CD4-positive, alpha-beta T cell treated with Interleukin-4 for 4 hours (primary cell): ENCODE results near the gene CTNNBIP1.

Source experiments
- DNase-seq: peaks from one replicate; pipeline ENCODE4 v3.0.0-alpha.2; 2020

Gene CTNNBIP1

DNA sequence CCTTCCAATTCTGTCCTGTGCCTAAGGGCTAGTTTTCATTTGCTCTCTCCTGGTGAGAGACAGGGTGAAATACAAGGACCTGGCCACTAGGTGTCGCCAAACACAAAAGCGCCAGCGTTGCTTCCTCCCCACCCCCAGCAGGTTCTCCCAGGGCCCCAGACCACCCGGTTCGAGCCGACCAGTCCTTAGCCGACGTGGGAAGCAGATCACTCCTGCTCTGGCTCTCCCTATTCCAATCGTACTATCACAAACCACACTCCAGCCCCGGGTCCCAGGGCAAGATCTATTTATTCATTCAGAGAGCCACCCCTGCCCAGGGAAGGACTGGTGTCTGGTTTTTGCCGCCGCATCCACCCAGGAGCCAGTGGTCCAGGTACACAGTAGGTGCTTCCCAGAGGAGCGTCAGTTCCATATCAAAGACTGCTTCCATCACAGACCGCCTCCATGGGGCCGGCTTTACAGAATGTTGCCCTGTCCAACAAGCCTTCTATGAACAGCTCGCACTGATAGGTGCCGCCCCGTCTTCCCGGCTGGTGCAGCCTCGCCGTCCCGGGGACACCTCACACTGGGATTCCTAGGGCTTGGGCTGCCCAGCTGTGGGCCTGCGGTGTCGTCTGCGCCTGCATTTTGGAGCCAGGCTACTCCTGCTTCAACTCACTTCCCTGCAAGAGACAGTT, 35.0 kb downstream of the CTNNBIP1 start:
- DNase-seq, result peak; percentile 71

DNA sequence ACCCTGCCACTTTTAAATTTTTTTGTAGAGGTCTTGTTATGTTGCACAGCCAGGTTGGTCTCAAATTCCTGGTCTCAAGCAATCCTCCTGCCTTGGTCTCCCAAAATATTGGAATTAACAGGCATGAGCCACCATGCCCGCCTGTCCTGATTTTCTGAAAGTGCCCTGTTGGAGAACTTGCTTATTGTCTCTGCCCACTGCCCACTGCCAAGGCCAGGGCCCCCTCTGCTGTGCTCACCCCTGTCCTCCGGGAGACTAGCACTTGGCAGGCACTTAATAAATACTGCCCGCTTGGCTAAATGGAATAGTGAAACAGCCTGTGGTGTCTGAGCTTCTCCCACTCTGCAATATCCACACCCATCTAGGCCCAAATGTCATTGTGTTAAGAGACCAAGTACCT, 35.7 kb downstream of the CTNNBIP1 start:
- DNase-seq, result no peak

DNA sequence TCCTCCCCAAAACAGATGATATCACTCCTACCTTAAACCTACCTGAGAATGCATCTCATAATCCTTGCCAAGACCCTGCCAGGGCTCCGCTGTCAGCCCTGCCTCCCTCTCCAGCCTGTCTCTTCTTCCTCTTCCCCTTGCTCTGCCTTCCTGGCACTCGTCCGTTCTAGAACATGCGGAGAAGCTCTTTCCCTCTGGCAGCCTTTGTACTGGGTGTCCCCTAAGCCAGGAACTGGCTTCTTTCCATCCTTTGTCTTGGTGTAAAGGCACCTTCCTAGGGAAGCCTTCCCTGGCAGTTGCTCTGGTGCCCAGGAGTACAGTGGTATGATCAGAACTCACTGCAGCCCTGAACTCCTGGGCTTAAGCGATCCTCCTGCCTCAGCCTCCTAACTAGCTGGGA, 36.1 kb downstream of the CTNNBIP1 start:
- DNase-seq, result no peak

DNA sequence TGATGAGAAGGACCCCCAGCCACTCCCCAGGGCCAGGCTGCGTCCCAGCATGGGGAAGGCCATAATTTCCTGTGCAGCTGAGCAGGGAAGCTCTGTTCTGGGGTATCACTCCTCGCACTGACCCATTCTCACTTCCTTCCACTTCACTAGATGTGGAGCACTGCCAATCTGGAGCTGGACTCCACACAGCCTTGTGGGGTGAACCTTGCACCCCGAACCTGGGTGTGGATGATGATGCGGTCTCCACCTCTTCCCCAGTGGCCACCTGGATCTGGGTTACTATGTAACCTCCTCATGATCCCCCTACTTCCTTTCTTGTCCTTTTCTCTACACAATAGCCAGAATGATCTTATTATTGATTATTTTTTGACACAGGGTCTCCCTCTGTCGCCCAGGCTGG, 36.7 kb downstream of the CTNNBIP1 start:
- DNase-seq, result no peak

DNA sequence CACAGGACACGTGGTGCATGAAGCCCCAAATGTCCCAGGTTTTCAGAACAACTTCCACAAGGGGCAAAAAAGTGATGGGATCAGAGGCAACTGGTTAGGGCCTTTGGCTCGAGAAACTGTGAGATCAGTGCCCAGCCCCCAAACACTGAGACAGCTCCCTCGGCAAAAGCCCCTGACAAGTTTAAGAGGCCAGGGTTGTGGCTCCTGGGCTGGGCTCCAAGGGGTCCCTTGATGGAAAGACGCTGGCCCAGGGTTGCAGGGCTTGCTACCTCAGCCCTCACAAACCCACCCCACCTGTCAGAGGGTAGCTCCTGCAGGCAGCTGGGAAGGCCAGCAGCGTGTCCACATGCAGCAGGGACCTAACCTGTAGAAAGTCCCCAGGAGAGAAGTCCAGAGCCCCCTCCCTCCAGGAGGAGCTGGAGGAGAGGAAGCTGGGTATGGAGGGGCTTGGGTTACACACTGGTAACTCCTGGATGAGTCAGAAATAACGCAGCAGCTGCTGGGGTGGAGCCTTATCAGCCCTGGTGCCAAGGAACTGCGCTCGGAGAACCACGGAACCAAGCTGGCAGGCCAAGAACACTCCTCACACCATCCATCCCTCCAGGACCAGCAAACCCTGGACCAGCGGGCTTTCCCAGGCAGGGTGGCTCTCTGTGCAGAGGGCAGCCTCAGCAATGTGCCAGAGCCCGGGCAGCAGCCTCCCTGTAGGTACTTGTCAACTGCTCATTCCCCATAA, 37.5 kb downstream of the CTNNBIP1 start:
- DNase-seq, result no peak

DNA sequence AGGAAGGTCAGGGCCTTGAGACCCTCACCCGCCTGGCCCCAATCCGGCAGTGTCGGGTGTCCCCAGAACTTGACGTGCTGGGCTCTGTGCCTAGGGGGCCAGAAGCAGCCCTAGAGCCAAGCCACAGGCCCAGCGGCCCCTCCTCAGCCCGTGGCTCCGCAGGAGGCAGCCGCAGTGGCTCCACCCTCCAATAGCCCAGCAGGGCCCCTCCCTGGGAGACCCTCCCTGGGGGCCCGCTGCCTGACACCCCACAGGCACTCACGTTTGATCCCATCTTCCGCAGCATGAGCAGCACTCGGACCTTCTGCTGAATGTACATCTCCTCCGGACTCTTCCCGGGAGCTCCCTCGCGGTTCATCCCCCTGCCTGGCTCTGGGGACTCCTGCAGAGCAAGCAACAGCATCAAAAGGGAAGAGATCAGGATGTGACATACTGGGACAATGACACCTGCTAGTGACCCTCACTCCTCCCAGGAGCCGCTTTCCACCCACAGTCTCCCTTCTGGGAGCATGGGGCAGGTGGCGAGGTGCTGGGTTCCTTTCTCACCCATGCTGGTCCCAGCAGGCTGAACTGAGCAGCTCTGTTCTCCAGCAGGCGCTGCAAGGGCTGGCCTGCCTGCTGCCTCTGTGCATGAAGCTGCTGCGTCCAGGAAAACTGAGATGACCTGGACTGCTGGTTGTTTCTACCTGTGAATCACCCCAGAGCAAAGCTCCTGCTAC, 38.2 kb downstream of the CTNNBIP1 start:
- no peak for DNase-seq

DNA sequence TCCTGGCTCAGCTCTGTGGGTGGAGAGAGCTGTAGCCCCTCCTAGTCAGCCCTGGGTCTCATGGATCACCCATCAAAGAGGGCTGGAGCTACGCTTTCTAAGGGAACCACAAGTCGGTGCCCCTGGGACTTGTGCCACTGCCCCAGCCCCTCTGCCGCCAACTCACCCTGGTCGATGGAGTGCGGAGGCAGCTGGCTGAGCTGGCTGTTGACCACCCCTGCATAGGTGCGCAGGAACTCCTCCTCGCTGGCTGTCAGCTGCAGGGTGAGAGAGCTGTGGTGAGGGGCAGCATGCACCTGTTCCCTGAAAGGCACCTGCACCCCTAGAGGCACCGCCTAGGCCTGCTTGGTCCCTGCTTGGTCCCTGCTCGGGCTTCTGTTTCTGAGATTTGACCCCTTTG, 39.0 kb downstream of the CTNNBIP1 start:
- no peak for DNase-seq

DNA sequence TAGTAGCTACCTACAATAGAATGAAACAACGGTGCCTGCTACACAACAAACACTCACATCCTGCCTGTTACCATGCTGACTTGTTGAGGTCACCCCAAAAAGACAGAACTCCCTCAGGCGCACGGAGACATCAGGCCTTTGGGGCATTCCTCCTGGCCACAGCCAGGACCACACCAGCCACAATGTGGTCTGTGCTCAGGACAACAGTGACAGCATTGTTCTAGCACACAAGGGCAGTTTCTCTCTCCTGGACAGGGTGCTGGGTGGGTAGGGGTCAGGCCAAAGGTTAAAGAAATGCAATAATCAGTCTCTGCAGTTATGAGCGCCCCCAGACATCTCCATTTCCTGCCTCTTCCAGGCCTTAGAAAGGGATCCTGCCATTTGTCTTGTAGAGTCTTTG, 39.5 kb downstream of the CTNNBIP1 start:
- DNase-seq, result no peak

DNA sequence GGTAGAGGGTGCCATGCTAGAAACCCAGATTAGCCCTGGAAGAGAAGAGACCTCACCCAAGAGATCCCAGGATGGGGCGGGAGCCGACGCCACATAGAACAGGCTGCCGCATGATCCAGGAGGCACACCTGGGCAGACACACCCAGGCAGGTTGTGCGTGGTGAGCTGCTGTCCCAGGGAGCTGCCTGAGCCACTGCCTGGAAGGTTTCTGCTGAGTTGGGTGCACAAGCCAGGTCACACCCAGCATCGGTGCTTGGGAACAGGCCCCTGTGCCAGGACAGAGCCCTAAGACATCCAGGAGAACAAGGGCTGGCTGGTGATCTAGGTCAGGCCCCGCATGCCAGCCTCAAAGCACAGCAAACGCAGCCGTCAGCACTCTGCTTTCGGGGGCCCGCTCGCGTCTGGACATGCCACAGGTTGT, 40.2 kb downstream of the CTNNBIP1 start:
- no peak for DNase-seq

DNA sequence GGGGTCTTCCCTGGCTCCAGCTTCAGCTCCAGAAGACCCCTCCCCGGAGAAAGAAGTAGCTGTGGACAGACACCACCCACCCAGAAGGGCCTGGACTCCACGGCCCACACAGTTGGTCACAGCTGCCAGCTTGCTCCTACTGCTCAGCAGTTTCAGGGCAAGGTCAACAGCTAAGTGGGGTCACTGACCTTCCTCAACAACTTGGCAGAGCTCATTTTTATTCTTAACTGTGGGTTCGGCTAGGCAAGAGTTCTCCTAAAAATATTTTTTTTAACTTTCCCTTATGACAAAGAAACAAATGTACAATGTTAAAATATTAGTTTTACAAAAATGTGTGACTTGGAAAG, 41.9 kb downstream of the CTNNBIP1 start:
- no peak for DNase-seq

DNA sequence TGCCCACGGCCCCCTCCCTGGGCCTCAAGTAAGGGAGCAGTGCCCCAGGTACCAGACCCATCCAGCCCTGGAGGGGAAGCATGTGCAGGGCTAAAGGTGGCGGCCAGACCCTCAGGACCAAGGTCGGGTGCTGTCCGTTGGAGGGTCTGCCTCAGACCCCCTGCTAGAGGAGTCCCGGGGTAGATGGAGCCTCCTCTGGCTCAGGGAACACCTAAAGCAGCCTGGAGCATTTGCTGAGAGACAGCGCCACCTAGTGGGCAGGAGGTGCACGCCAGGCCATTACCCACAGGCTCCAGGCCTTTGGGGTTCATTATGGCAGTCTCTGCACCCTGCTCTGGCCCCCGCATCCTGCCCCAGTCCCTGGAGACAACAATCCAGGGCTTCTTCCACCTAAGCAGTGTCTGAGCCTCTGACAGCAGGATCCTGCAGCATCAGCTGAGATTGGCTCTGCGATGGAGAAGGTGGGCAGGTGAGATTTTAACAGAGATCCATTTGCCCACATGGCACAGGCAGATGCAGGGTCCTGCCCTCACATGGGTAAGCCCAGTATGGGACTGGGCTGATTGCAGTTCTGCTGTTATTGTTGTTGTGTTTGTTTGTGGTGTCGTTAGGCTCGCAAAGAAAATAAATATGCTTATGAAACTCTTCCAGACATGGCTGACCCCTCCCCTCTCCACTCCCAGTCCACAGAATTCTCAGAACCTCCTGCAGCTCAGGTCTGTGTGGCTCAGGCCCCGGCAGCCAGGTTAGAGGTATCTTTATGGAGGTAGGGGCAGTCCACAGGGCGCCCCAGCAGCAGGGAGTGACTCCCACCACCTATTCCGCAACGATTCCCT, 42.4 kb downstream of the CTNNBIP1 start:
- peak; percentile 81 for DNase-seq

DNA sequence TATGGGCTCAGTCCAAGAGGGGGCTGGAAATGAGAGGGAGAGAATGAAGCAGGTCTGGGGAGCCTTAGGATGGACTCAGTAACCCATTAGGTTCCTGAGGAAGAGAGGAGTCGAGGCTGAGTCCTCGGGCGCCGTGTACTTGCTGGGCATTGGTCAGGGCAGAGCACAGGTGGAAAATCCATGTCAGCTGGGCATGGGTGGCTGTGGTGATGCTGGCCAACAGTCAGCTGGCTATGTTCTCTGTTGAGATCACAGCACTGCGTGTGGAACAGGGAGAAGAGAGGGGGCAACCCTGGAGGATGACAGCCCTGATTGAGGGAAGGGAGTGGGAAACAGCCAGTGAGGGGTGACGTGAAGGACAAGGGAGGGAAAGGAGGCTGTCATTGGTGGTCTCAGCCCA, 43.2 kb downstream of the CTNNBIP1 start:
- no peak for DNase-seq

DNA sequence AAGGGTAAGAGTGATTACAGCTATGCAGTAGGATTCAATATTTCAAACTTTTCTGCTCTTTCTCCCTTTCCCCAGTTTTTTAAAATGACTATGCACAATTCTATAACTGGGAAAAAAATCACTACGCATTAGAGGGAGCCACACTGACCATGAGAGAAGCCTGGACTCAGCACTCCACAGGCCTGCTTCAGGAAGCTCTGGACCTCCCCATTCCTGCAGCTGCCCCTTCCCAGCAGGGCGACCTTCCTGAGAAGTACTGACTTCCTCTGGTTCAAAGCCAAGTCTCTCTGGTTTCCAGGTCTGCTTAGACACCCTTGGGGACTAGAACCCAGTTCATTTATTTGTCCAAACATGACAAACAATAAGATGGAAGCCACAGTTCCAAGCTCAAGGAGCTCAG, 44.3 kb downstream of the CTNNBIP1 start:
- no peak for DNase-seq

DNA sequence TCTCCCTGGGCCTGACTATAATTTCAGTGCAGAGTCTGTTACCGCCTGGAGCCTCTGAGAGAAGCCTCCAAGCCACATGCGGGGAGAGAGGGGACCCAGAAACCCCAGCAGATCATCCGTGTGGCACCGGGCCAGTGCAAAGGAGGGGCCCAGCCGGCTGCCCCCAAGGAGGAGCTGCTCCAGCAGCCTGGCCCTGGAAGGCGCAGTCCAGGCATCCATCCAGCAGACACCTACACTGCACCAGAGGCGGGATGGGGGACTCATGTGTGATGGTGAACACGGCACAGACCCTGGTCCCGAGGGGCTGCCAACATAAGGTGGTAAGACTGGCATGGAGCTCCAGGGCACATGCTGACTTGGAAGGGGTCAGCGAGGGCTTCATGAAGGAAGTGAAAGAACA, 46.7 kb downstream of the CTNNBIP1 start:
- DNase-seq, result no peak

DNA sequence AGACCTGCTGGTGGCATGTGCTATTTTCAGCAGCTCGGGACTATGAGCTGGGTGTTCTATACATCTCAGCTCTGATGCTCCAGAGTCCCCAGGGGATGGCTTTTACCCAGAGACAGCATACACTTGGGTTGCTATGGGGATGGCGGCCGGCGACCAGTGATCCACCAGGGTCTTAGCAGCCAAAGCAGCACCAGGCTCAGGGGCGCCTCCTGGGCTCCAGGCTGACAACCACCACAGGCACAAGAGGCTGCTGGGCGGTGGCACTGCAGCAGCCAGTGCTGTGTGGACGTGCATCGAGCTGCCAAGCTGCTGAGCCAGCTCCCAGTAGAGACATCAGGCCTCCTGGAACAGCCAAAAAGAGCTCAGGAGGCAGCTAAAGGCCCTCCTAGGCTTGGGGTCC, 48.7 kb downstream of the CTNNBIP1 start:
- DNase-seq, result no peak

DNA sequence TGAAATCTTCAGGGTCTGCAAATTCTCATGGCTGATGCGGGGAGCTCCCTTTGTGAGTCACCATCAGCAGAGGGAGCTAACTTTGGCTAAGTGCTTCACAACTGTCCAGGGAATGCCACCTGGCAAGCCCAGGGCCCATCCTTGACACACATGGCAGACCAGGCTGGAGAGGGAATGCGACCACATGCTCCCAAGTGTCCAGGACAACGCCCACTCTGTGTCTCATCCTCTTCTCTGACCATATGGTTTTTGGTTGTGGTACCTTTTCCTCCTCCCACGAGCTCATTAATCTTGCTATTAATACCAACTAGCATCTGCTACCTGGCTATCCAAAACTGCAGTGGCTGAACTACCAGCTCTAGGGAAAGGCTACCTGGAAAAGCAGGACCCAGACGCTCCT, 49.2 kb downstream of the CTNNBIP1 start:
- DNase-seq, result no peak

DNA sequence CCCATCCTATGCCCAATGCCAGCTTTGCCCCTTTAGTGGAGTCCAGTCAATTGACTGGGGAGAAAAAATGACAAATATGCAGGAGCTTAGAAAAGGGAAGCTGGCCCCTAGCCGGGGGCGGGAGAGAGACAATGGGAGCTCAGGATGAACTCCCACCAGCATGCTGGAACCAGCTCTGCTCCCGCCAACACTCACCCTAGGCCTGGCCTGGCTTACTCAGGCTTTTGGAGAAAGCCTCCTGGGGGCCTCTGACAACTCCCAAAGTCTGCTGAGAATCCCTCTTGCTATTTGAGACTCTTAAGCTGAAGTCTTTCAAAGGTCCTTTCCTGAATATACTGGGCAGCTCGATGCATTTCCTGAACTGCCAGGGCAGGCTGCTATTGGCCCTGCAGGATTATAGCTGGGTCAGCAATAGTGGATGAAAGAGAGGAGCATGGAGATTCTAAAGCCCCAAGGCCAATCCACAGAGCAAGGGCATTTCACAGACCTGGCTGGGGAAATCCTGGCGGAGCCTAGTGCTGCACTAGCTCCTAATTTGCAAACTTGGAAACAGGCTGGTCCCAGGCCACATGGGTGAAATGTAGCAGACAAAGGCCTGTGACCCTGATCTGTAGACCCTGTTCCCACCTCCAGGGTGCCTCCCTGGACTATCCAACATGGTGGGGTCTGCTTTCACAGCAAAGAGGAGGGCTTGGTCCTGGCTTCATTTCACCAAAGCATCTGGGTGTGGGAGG, 50.6 kb downstream of the CTNNBIP1 start:
- no peak for DNase-seq

DNA sequence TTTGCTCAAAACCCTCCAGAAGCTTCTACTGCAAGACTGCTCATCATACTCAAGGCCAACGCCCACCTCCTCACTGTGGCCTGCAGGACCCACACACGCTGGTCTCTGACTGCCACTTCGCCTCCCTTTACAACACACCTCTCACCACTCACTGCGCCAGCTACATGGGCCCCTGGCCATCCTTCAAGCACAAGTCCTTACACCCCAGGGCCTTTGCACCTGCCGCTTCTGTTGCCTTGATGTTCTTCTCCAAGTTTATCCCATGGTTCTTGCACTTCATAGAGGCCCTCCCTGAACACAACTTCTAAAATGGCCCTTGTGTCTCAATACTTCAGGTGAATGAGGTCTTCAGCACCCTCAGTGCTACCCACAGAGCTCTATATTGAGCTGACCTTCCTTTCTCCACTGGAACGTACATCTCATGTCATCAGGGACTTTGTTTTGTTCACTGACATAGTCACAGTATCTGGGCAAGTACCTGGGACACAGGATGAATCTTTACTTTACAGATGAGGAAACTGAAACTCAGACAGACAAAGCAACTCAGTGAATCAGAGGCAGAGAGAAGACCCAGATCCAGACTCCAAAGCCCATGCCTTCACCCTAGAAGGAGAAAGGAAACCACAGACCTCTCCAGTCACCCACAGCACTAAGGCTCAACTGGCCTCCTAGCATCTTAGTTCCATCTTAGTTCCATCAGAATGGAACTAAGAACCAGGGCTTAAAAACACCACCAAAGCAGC, 51.6 kb downstream of the CTNNBIP1 start:
- DNase-seq, result no peak

DNA sequence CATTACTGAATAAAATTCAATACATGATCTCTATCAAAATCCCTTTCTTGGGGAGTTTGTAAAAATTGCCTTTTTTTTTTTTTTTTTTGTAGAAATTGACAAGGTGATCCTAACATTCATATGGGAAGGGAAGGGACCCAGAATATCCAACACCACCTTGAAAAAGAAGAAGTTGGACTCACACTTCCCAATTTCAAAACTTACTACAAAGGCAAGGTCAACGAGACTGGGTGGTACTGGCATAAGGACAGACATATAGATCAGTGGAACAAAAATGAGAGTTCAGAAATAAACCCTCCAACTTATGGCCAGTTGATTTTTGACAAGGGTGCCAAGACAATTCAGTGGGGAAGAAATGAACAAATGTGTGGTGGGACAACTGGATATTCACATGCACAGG, 54.9 kb downstream of the CTNNBIP1 start:
- no peak for DNase-seq

DNA sequence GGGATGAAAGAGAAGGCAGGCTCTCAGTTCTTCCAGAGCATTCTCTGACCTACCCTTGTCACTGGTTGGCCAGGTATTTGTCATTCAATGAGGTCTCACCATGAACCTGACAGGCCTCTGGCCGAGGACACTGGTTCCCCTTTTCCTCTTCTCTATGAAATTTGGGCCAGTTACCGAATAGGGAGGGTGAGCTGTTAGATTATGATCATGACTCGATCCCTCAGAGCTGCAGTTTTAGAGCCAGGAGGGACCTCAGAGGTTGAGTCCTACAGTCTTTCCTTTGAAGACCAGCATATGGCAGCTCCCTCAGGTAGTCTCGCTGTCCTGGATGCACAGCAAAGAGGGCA, 56.8 kb downstream of the CTNNBIP1 start:
- no peak for DNase-seq

DNA sequence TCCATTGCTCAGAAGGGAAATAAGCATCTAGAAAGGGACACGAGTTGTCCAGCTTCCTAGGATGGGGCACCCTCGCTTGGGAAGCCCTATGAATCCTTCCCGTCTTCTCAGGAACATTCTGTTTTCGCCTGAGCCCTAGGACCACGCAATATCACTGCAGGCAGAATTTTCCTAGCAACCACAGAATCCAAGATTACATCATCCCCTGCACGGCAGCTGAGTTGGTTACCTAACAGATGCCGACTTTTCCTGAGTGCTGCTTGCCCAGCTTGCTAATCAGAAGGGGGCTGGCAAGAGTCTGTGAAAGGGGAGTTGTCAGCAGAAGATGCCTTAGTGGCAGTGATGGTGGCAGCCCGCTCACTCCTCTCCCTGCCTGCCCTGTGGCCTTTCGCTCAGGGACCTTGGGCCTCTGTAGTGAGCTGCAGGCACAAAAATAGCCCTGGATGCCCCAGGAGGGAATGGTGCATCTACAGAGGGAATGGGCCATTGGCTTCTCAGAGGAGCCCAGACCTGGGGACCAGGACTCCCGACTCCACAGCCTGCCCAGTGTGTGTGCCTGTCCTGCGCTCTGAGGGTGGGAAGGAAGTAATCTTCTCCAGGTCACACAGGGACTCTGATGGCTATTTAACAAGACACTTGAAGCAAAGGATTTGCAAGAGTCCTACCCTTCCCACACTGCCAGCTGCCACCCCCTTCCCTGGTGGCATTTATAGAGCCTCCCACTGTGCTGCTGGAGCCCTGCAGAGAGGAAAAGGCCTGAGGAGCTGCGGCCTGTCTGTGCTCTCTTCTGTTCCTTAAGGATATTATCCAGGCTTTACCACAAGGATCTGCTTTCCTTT, 57.4 kb downstream of the CTNNBIP1 start:
- DNase-seq, result no peak
